Smooth muscle cell (in vitro differentiated cells): ENCODE measurements around the gene RPTOR. TPM values are rescaled to one million over a fixed set of nuclear protein-coding genes. Genes with fewer than 3 reads are reported as not detected.

Experiments used
- DNase-seq: peaks from one replicate; lab custom pipeline; 2025; ENCODE audit not compliant: unreplicated experiment; lab: John Stamatoyannopoulos, UW
- H2AFZ ChIP-seq: fragments of 200-600 bp; sonication (generic); 2 replicates; pipeline ENCODE4 v1.6.0; 2016; ENCODE audit warnings: antibody characterized with exemption, low read depth, mild to moderate bottlenecking
- H3F3A ChIP-seq: fragments of 200-600 bp; sonication (generic); 2 replicates; pipeline ENCODE4 v1.6.0; 2017; ENCODE audit warnings: antibody characterized with exemption, low read depth
- H3K27ac ChIP-seq: fragments of 200-600 bp; sonication (generic); 2 replicates; pipeline ENCODE4 v1.5.1; 2016; ENCODE audit warnings: low read depth, mild to moderate bottlenecking
- H3K27me3 ChIP-seq: fragments of 200-600 bp; sonication (generic); 2 replicates; pipeline ENCODE4 v1.6.1; 2016; ENCODE audit warnings: low read depth, mild to moderate bottlenecking
- H3K36me3 ChIP-seq: fragments of 200-600 bp; sonication (generic); 2 replicates; pipeline ENCODE4 v1.5.1; 2016; ENCODE audit warnings: low read depth
- H3K4me1 ChIP-seq: fragments of 200-600 bp; sonication (generic); 2 replicates; pipeline ENCODE4 v1.5.1; 2016; ENCODE audit warnings: low read depth
- H3K4me2 ChIP-seq: fragments of 200-600 bp; sonication (generic); 2 replicates; pipeline ENCODE4 v1.6.0; 2016; ENCODE audit warnings: mild to moderate bottlenecking
- H3K4me3 ChIP-seq: fragments of 200-600 bp; sonication (generic); 2 replicates; pipeline ENCODE4 v1.5.1; 2016; ENCODE audit warnings: mild to moderate bottlenecking
- H3K79me2 ChIP-seq: fragments of 200-600 bp; sonication (generic); 2 replicates; pipeline ENCODE4 v1.6.0; 2016; ENCODE audit warnings: low read depth, mild to moderate bottlenecking
- H3K9ac ChIP-seq: fragments of 200-600 bp; sonication (generic); 2 replicates; pipeline ENCODE4 v1.6.0; 2016; ENCODE audit warnings: low read depth
- H3K9me3 ChIP-seq: fragments of 200-600 bp; sonication (generic); replicated peaks from 2 replicates; pipeline ENCODE4 v1.5.1; 2016; ENCODE audit warnings: low read depth
- H4K20me1 ChIP-seq: fragments of 200-600 bp; sonication (generic); 2 replicates; pipeline ENCODE4 v1.6.0; 2016; ENCODE audit warnings: low read depth
- CTCF ChIP-seq: fragments of 200-600 bp; sonication (generic); IDR thresholded peaks from 2 replicates; pipeline ENCODE4 v1.5.1; 2017; ENCODE audit warnings: borderline replicate concordance, mild to moderate bottlenecking, antibody characterized with exemption; ENCODE audit not compliant: insufficient read depth, poor library complexity, severe bottlenecking
- WGBS: methylation state at CpG from one replicate; pipeline ENCODE4 v1.1.7; 2016; ENCODE audit warnings: low lambda C conversion rate; 5-methylcytosine and 5-hydroxymethylcytosine counted together
- polyA plus RNA-seq: library from polyadenylated mRNA; unstranded; fragments of >200 nt; fragmentation: Nextera tagmentation; extraction: Ambion mirVana; gene quantifications from 2 replicates; pipeline ENCODE4 v1.2.1, GENCODE V29; 2016
- total RNA-seq: library from RNA; depleted of rRNA; stranded (reverse); fragments of >200 nt; gene quantifications from 2 replicates; pipeline ENCODE4 v1.2.3, GENCODE V29; 2014

The RPTOR gene
- total and polyA plus RNA-seq, 2 experiments from 2014 or later = 10.6 to 12.2 TPM

DNA sequence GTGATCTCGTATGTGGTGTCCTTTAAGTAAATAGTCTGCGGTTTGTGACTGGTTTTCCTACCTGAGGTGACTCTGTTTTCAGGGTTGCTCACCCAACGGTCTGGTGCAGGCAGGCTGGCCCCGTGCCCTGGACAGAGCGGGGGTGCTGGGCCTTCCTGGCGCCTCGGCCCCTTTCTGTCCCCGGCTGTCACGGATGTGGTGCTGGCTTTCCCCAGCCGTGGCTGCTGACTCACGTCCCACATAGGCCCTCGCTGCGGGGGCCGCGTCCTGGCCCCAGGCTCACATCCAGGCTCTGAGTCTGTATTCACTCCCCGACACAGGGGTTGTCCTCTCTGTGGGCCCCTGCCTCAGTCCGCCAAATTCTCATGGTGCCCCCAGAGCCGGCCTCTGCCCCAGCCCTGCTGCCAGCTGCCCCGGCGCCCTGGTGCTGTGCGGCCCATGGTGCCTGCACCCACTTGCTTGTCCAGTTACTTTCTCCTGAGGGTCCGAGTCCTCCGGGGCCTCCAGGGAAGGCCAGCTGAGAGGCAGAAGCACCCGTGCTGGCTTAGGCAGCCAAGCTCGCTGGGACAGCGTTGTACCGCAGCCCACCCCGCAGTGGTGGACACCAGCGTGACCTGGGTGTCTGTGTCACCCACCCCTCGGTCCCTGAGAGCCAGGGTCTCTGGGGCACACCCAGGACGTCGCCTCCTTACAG, 452.9 kb downstream of the RPTOR start:
- Histone ChIP-seq H3K4me3 (no peak overlapping the region), H4K20me1 (peaks cover 9% of the 10 kb centered on the region), H3K4me1 (peaks cover 7% of the 10 kb centered on the region), H3K4me2 (no peak overlapping the region), H3K27me3 (no peaks in the 10 kb centered on the region), H3K79me2 (peaks cover 5% of the 10 kb centered on the region), H3K36me3 (no peaks in the 10 kb centered on the region), H2AFZ (no peak overlapping the region), H3K27ac (no peak overlapping the region), H3F3A (no peaks in the 10 kb centered on the region), H3K9ac (no peak overlapping the region), H3K9me3 (no peaks in the 10 kb centered on the region)
- TF ChIP-seq CTCF = no peak
- no peak for DNase-seq
- 90% methylated on average over 32 of the region's 32 CpGs for WGBS

DNA sequence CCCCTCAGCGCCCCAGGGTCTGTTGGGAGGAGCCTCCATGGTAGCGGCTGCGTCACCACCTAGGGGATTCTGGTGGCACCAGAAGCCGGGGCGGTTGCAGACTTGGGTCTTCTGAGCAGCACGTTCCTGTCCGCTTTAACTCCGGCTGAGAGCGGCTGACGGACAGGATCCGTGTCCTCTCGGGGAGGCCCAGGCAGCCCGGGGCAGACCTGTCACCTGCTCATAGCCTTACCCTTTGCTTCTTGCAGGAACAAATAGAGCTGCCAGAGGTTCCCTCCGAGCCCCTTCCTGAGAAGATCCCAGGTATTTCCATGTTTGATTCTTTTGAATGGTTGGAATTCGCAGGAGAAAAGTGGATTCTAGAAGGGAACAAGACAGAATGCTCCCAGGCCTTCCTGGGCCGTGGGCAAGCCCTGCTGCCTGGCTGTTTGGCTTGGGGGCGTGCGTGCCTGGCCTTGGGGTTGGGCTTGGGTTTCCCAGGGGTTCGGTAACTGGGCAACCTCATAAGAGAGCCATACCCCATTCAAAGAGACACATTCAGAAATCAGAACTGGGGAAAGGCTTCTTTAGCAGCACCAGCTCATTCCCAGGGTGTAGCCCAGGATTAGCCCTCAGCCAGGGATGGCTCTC, 453.6 kb downstream of the RPTOR start:
- peaks cover 2% of the 10 kb centered on the region for H4K20me1 ChIP-seq
- no peak overlapping the region for H3K9ac ChIP-seq
- no peaks in the 10 kb centered on the region for H3K36me3 ChIP-seq
- H3K27me3 ChIP-seq = no peaks in the 10 kb centered on the region
- DNase-seq = no peak
- H3K27ac ChIP-seq = no peak overlapping the region
- no peaks in the 10 kb centered on the region for H3K4me1 ChIP-seq
- H3K9me3 ChIP-seq = no peaks in the 10 kb centered on the region
- TF ChIP-seq CTCF = no peak
- H3K4me2 ChIP-seq = no peak overlapping the region
- H3F3A ChIP-seq = no peaks in the 10 kb centered on the region
- no peak overlapping the region for H3K4me3 ChIP-seq
- 97% methylated on average over 19 of the region's 19 CpGs for WGBS
- no peak overlapping the region for H2AFZ ChIP-seq
- no peaks in the 10 kb centered on the region for H3K79me2 ChIP-seq

GRCh38 chr17:80998748-80999535, 454.3 kb downstream of the RPTOR start:
- H3K27me3 ChIP-seq = peaks cover 7% of the 10 kb centered on the region
- 96% methylated on average over 39 of the region's 39 CpGs for WGBS
- no peaks in the 10 kb centered on the region for H4K20me1 ChIP-seq
- H3K4me1 ChIP-seq = peaks cover 3% of the 10 kb centered on the region
- H3K4me3 ChIP-seq = no peak overlapping the region
- no peak for TF ChIP-seq CTCF
- no peak overlapping the region for H3K9ac ChIP-seq
- no peak overlapping the region for H2AFZ ChIP-seq
- no peaks in the 10 kb centered on the region for H3K36me3 ChIP-seq
- H3K9me3 ChIP-seq = no peaks in the 10 kb centered on the region
- H3F3A ChIP-seq = no peaks in the 10 kb centered on the region
- DNase-seq = no peak
- H3K4me2 ChIP-seq = no peak overlapping the region
- no peak overlapping the region for H3K27ac ChIP-seq
- no peaks in the 10 kb centered on the region for H3K79me2 ChIP-seq
